HEK293 (cell line): ENCODE data around the gene RAB1B.

ENCODE experiments used
- CTCF ChIA-PET: fragments of 350-600 bp; formaldehyde crosslinking; extraction: SDS; loops from one replicate; lab custom pipeline; 2021; ENCODE audit warnings: antibody characterized with exemption; lab: Yijun Ruan, JAX
- POLR2A ChIA-PET: fragments of 300-600 bp; formaldehyde crosslinking; extraction: SDS; loops from one replicate; lab custom pipeline; 2020; ENCODE audit warnings: antibody characterized with exemption, inconsistent platforms; lab: Yijun Ruan, JAX
- H3K27ac ChIP-seq: fragments of 200-500 bp; sonication (Bioruptor generic); 2 replicates; pipeline ENCODE4 v1.5.1; 2014; ENCODE audit warnings: low read depth, low read length, control low read depth, inconsistent platforms; ENCODE audit errors: extremely low read depth
- H3K36me3 ChIP-seq, 2 experiments: fragments of 200-500 bp in 1 of 2; sonication (Bioruptor generic) in 1 of 2; 1 replicate in 1 of 2; 2 replicates in 1 of 2; pipeline ENCODE4 v1.5.1; 2014 to 2017; ENCODE audit warnings: inconsistent platforms in 2 of 2, low read length in 2 of 2; ENCODE audit not compliant: control insufficient read depth in 2 of 2, insufficient read depth in 1 of 2
- H3K4me1 ChIP-seq: fragments of 200-500 bp; sonication (Bioruptor generic); 2 replicates; pipeline ENCODE4 v1.5.1; 2014; ENCODE audit warnings: mild to moderate bottlenecking, low read length, inconsistent platforms; ENCODE audit not compliant: control insufficient read depth, insufficient read depth
- H3K4me3 ChIP-seq: 2 replicates; pipeline ENCODE4 v1.5.1; 2011; ENCODE audit warnings: low read depth, mild to moderate bottlenecking, control low read depth, low read length, moderate library complexity
- H3K9me3 ChIP-seq: fragments of 200-500 bp; sonication (Bioruptor generic); 2 replicates; pipeline ENCODE4 v1.5.1; 2014; ENCODE audit warnings: low read depth, low read length, inconsistent platforms; ENCODE audit not compliant: control insufficient read depth, insufficient read depth
- GLIS2 ChIP-seq: fragments of 450-650 bp; formaldehyde crosslinking; IDR thresholded peaks from 2 replicates; pipeline ENCODE4 v1.5.1; 2016; ENCODE audit warnings: missing biosample characterization, missing genetic modification characterization
- MZF1 ChIP-seq: fragments of 450-650 bp; formaldehyde crosslinking; IDR thresholded peaks from 2 replicates; pipeline ENCODE4 v1.5.1; 2017; ENCODE audit warnings: missing biosample characterization, missing genetic modification characterization, borderline replicate concordance
- SP3 ChIP-seq: fragments of 450-650 bp; formaldehyde crosslinking; IDR thresholded peaks from 2 replicates; pipeline ENCODE4 v1.5.1; 2016; ENCODE audit warnings: missing biosample characterization, missing genetic modification characterization
- ZBTB7A ChIP-seq: fragments of 450-650 bp; formaldehyde crosslinking; IDR thresholded peaks from 2 replicates; pipeline ENCODE4 v1.5.1; 2016; ENCODE audit warnings: low read depth, missing biosample characterization, missing genetic modification characterization
- ZNF112 ChIP-seq: fragments of 450-650 bp; formaldehyde crosslinking; IDR thresholded peaks from 2 replicates; pipeline ENCODE4 v1.5.0; 2017; ENCODE audit warnings: missing biosample characterization, missing genetic modification characterization
- ZNF140 ChIP-seq: fragments of 450-650 bp; formaldehyde crosslinking; IDR thresholded peaks from 2 replicates; pipeline ENCODE4 v1.5.1; 2016; ENCODE audit warnings: missing biosample characterization, missing genetic modification characterization
- ZNF214 ChIP-seq: fragments of 450-650 bp; formaldehyde crosslinking; IDR thresholded peaks from 2 replicates; pipeline ENCODE4 v1.5.1; 2017; ENCODE audit warnings: missing biosample characterization, mild to moderate bottlenecking, missing genetic modification characterization, borderline replicate concordance
- ZNF221 ChIP-seq: fragments of 450-650 bp; formaldehyde crosslinking; IDR thresholded peaks from 2 replicates; pipeline ENCODE4 v1.5.1; 2017; ENCODE audit warnings: missing biosample characterization, missing genetic modification characterization, borderline replicate concordance
- ZNF248 ChIP-seq: fragments of 450-650 bp; formaldehyde crosslinking; IDR thresholded peaks from 2 replicates; pipeline ENCODE4 v1.5.1; 2017; ENCODE audit warnings: missing biosample characterization, missing genetic modification characterization
- ZNF266 ChIP-seq: fragments of 450-650 bp; formaldehyde crosslinking; IDR thresholded peaks from 2 replicates; pipeline ENCODE4 v1.5.1; 2016; ENCODE audit warnings: missing biosample characterization, missing genetic modification characterization, low read depth
- ZNF302 ChIP-seq: fragments of 450-650 bp; formaldehyde crosslinking; IDR thresholded peaks from 2 replicates; pipeline ENCODE4 v1.5.1; 2016; ENCODE audit warnings: missing biosample characterization, missing genetic modification characterization, low read depth
- ZNF354C ChIP-seq: fragments of 450-650 bp; formaldehyde crosslinking; IDR thresholded peaks from 2 replicates; pipeline ENCODE4 v1.5.1; 2016; ENCODE audit warnings: missing biosample characterization, missing genetic modification characterization, low read depth, borderline replicate concordance
- ZNF549 ChIP-seq: fragments of 450-650 bp; IDR thresholded peaks from 2 replicates; pipeline ENCODE4 v1.5.1; 2018; ENCODE audit warnings: missing biosample characterization, missing genetic modification characterization, mild to moderate bottlenecking, inconsistent platforms, moderate library complexity
- ZNF596 ChIP-seq: fragments of 450-650 bp; IDR thresholded peaks from 2 replicates; pipeline ENCODE4 v1.5.0; 2018; ENCODE audit warnings: missing biosample characterization, mild to moderate bottlenecking, missing genetic modification characterization, moderate library complexity
- TF ChIP-seq, protein P1 (sequence below): fragments of 450-650 bp; formaldehyde crosslinking; IDR thresholded peaks from 2 replicates; pipeline ENCODE4 v1.5.1; 2017; ENCODE audit warnings: missing biosample characterization, missing genetic modification characterization
- TF ChIP-seq, protein P2 (sequence below): fragments of 450-650 bp; formaldehyde crosslinking; conservative IDR thresholded peaks from 2 replicates; pipeline ENCODE4 v1.5.1; 2016; ENCODE audit warnings: low read depth, missing biosample characterization, missing genetic modification characterization
- TF ChIP-seq, protein P3 (sequence below): fragments of 450-650 bp; IDR thresholded peaks from 2 replicates; pipeline ENCODE4 v1.5.1; 2018; ENCODE audit warnings: missing biosample characterization, mild to moderate bottlenecking, missing genetic modification characterization
- TF ChIP-seq, protein P4 (sequence below): sonication (generic); formaldehyde crosslinking; IDR thresholded peaks from 2 replicates; pipeline ENCODE4 v1.8.1; 2022; ENCODE audit warnings: mild to moderate bottlenecking, moderate library complexity, missing genetic modification reagents
- TF ChIP-seq, protein P5 (sequence below): IDR thresholded peaks from 2 replicates; pipeline ENCODE4 v1.6.1; 2011; ENCODE audit warnings: mild to moderate bottlenecking, low read depth, low read length, borderline replicate concordance
- TF ChIP-seq, protein P6 (sequence below): fragments of 450-650 bp; formaldehyde crosslinking; IDR thresholded peaks from 2 replicates; pipeline ENCODE4 v1.5.1; 2017; ENCODE audit warnings: missing biosample characterization, missing genetic modification characterization

The RAB1B gene

DNA sequence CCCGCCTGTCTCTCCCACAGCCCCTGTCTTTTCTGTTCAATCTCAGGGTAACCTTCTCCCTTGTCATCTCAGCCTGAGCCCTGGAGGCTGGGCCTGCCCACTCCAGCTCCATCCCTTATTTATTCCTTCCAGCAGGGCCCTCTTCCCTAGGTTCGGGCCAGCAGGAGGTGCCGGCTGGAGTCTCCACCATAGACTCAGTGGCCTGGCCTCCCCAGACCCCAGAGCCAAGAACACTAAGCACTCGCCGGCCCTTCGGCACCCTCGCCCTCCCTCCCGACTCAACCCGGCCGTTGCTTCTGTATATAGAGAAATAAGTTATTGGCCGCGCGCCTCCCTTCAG lies 1.4 kb upstream of the RAB1B start:
- no peak overlapping the region for H3K4me3 ChIP-seq
- H3K27ac ChIP-seq, result no peak overlapping the region
- TF ChIP-seq ZNF112 (tag by site-specific recombination) (no peak), ZNF248 (tag by site-specific recombination) (no peak), MZF1 (tag by site-specific recombination) (no peak), SP3 (tag by site-specific recombination) (no peak), ZNF140 (no peak), GLIS2 (tag by site-specific recombination) (no peak), ZNF302 (tag by site-specific recombination) (no peak), ZNF221 (tag by site-specific recombination) (no peak), ZBTB7A (tag by site-specific recombination) (no peak), ZNF354C (tag by site-specific recombination) (no peak), ZNF549 (tag by site-specific recombination) (no peak), ZNF266 (tag by site-specific recombination) (no peak), ZNF596 (tag by site-specific recombination) (no peak), ZNF214 (tag by site-specific recombination) (no peak)
- TF ChIP-seq, protein P1, sequence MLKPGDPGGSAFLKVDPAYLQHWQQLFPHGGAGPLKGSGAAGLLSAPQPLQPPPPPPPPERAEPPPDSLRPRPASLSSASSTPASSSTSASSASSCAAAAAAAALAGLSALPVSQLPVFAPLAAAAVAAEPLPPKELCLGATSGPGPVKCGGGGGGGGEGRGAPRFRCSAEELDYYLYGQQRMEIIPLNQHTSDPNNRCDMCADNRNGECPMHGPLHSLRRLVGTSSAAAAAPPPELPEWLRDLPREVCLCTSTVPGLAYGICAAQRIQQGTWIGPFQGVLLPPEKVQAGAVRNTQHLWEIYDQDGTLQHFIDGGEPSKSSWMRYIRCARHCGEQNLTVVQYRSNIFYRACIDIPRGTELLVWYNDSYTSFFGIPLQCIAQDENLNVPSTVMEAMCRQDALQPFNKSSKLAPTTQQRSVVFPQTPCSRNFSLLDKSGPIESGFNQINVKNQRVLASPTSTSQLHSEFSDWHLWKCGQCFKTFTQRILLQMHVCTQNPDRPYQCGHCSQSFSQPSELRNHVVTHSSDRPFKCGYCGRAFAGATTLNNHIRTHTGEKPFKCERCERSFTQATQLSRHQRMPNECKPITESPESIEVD (tag by site-specific recombination), result no peak
- TF ChIP-seq, protein P2, sequence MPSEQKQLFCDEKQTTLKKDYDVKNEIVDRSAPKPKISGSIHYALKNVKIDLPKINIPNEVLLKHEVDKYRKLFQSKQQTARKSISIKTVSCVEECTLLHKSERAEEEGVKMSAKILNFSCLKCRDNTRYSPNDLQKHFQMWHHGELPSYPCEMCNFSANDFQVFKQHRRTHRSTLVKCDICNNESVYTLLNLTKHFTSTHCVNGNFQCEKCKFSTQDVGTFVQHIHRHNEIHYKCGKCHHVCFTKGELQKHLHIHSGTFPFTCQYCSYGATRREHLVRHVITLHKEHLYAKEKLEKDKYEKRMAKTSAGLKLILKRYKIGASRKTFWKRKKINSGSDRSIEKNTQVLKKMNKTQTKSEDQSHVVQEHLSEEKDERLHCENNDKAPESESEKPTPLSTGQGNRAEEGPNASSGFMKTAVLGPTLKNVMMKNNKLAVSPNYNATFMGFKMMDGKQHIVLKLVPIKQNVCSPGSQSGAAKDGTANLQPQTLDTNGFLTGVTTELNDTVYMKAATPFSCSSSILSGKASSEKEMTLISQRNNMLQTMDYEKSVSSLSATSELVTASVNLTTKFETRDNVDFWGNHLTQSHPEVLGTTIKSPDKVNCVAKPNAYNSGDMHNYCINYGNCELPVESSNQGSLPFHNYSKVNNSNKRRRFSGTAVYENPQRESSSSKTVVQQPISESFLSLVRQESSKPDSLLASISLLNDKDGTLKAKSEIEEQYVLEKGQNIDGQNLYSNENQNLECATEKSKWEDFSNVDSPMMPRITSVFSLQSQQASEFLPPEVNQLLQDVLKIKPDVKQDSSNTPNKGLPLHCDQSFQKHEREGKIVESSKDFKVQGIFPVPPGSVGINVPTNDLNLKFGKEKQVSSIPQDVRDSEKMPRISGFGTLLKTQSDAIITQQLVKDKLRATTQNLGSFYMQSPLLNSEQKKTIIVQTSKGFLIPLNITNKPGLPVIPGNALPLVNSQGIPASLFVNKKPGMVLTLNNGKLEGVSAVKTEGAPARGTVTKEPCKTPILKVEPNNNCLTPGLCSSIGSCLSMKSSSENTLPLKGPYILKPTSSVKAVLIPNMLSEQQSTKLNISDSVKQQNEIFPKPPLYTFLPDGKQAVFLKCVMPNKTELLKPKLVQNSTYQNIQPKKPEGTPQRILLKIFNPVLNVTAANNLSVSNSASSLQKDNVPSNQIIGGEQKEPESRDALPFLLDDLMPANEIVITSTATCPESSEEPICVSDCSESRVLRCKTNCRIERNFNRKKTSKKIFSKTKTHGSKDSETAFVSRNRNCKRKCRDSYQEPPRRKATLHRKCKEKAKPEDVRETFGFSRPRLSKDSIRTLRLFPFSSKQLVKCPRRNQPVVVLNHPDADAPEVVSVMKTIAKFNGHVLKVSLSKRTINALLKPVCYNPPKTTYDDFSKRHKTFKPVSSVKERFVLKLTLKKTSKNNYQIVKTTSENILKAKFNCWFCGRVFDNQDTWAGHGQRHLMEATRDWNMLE (tag by site-specific recombination), result no peak
- TF ChIP-seq, protein P3, sequence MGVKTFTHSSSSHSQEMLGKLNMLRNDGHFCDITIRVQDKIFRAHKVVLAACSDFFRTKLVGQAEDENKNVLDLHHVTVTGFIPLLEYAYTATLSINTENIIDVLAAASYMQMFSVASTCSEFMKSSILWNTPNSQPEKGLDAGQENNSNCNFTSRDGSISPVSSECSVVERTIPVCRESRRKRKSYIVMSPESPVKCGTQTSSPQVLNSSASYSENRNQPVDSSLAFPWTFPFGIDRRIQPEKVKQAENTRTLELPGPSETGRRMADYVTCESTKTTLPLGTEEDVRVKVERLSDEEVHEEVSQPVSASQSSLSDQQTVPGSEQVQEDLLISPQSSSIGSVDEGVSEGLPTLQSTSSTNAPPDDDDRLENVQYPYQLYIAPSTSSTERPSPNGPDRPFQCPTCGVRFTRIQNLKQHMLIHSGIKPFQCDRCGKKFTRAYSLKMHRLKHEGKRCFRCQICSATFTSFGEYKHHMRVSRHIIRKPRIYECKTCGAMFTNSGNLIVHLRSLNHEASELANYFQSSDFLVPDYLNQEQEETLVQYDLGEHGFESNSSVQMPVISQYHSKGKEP (tag by site-specific recombination), result no peak
- TF ChIP-seq, protein P4, sequence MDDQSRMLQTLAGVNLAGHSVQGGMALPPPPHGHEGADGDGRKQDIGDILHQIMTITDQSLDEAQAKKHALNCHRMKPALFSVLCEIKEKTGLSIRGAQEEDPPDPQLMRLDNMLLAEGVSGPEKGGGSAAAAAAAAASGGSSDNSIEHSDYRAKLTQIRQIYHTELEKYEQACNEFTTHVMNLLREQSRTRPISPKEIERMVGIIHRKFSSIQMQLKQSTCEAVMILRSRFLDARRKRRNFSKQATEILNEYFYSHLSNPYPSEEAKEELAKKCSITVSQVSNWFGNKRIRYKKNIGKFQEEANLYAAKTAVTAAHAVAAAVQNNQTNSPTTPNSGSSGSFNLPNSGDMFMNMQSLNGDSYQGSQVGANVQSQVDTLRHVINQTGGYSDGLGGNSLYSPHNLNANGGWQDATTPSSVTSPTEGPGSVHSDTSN, result no peak
- TF ChIP-seq, protein P5, sequence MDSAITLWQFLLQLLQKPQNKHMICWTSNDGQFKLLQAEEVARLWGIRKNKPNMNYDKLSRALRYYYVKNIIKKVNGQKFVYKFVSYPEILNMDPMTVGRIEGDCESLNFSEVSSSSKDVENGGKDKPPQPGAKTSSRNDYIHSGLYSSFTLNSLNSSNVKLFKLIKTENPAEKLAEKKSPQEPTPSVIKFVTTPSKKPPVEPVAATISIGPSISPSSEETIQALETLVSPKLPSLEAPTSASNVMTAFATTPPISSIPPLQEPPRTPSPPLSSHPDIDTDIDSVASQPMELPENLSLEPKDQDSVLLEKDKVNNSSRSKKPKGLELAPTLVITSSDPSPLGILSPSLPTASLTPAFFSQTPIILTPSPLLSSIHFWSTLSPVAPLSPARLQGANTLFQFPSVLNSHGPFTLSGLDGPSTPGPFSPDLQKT, result no peak
- TF ChIP-seq, protein P6, sequence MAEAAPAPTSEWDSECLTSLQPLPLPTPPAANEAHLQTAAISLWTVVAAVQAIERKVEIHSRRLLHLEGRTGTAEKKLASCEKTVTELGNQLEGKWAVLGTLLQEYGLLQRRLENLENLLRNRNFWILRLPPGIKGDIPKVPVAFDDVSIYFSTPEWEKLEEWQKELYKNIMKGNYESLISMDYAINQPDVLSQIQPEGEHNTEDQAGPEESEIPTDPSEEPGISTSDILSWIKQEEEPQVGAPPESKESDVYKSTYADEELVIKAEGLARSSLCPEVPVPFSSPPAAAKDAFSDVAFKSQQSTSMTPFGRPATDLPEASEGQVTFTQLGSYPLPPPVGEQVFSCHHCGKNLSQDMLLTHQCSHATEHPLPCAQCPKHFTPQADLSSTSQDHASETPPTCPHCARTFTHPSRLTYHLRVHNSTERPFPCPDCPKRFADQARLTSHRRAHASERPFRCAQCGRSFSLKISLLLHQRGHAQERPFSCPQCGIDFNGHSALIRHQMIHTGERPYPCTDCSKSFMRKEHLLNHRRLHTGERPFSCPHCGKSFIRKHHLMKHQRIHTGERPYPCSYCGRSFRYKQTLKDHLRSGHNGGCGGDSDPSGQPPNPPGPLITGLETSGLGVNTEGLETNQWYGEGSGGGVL, result no peak
- POLR2A ChIA-PET, result interaction anchor here (1.3 to 1.8 kb wide), 5 partner anchors 15 to 46 kb away, joined by 3 to 9 read pairs (median 5); partner anchors contain the start of gene YIF1A
- peaks cover 0 to 66% of the 10 kb centered on the region in 2 experiments; a peak in 2 of 3 replicates for H3K36me3 ChIP-seq
- H3K9me3 ChIP-seq, result no peaks in the 10 kb centered on the region
- peaks cover 2% of the 10 kb centered on the region; the same call in 1 of the 2 replicates for H3K4me1 ChIP-seq
- CTCF ChIA-PET, result interaction anchor here (0.9 to 1.4 kb wide), 3 partner anchors 15 to 198 kb away, joined by 3 to 6 read pairs (median 4); no protein-coding TSS in a partner anchor
